Activated naive CD4-positive, alpha-beta T cell treated with anti-CD3 and anti-CD28 coated beads for 36 hours (primary cell): ENCODE measurements around the gene HMCN1. TPM values are rescaled to one million over a fixed set of nuclear protein-coding genes. Genes with fewer than 3 reads are reported as not detected.

Source experiments
- CTCF ChIA-PET: fragments of 350-600 bp; sonication (Branson Sonifier 250); formaldehyde crosslinking; loops from one replicate; lab custom pipeline; 2021; ENCODE audit warnings: antibody characterized with exemption; lab: Charles Lee
- DNase-seq: peaks from one replicate; pipeline ENCODE4 v3.0.0-alpha.2; 2020
- H3K27ac Mint-ChIP-seq: one replicate; pipeline ENCODE4 v1.8.0; 2021; ENCODE audit warnings: mild to moderate bottlenecking, mixed read lengths
- H3K27me3 Mint-ChIP-seq: one replicate; pipeline ENCODE4 v1.8.0; 2021; ENCODE audit warnings: low read depth, mixed read lengths
- H3K36me3 Mint-ChIP-seq: one replicate; pipeline ENCODE4 v1.8.0; 2021; ENCODE audit warnings: low read depth, mixed read lengths
- H3K4me1 Mint-ChIP-seq: one replicate; pipeline ENCODE4 v1.8.0; 2021; ENCODE audit warnings: low read depth, mixed read lengths
- H3K4me3 Mint-ChIP-seq: one replicate; pipeline ENCODE4 v1.8.0; 2021; ENCODE audit warnings: mild to moderate bottlenecking, moderate library complexity, mixed read lengths
- H3K9me3 Mint-ChIP-seq: one replicate; pipeline ENCODE4 v1.8.0; 2021; ENCODE audit warnings: mixed read lengths
- intact Hi-C: fragments of 100-400 bp; cut with micrococcal nuclease; formaldehyde crosslinking; loops from one replicate; pipeline ENCODE4 v1.15.1; 2023
- total RNA-seq, 2 experiments: library from RNA; stranded (reverse); gene quantifications; one replicate each; pipeline ENCODE4 v1.2.3, GENCODE V29; 2021

Gene HMCN1
- total RNA-seq, 2 experiments from 2014 or later, result 0.12 TPM; not detected in 1

- intact Hi-C loops, result no loop called here
- no peaks in the 10 kb centered on the region for H3K36me3 Mint-ChIP-seq
- no peaks in the 10 kb centered on the region for H3K4me1 Mint-ChIP-seq
- no peaks in the 10 kb centered on the region for H3K9me3 Mint-ChIP-seq
- no peak overlapping the region for H3K4me3 Mint-ChIP-seq
- CTCF ChIA-PET, result no interaction called here
- no peak for DNase-seq
- H3K27me3 Mint-ChIP-seq, result peaks cover 1% of the 10 kb centered on the region
- H3K27ac Mint-ChIP-seq, result no peak overlapping the region
Measured at GRCh38 chr1:185840880-185841279, 106.7 kb downstream of the HMCN1 start.

- DNase-seq, result no peak
- CTCF ChIA-PET, result interaction anchor here (1.0 kb wide), 1 partner anchor 22 kb away, joined by 3 read pairs; no protein-coding TSS in a partner anchor
- Mint-ChIP-seq H3K36me3 (no peaks in the 10 kb centered on the region), H3K4me3 (no peak overlapping the region), H3K4me1 (no peaks in the 10 kb centered on the region), H3K27me3 (no peaks in the 10 kb centered on the region), H3K27ac (no peak overlapping the region), H3K9me3 (no peaks in the 10 kb centered on the region)
- intact Hi-C loops, result no loop called here
Measured at GRCh38 chr1:185843297-185843869, 109.2 kb downstream of the HMCN1 start.

GRCh38 chr1:185843986-185844385, 109.8 kb downstream of the HMCN1 start:
- H3K4me1 Mint-ChIP-seq, result no peaks in the 10 kb centered on the region
- no peak overlapping the region for H3K4me3 Mint-ChIP-seq
- H3K27ac Mint-ChIP-seq, result no peak overlapping the region
- H3K9me3 Mint-ChIP-seq, result no peaks in the 10 kb centered on the region
- no peaks in the 10 kb centered on the region for H3K36me3 Mint-ChIP-seq
- no peaks in the 10 kb centered on the region for H3K27me3 Mint-ChIP-seq
- no peak for DNase-seq
- intact Hi-C loops, result no loop called here
- CTCF ChIA-PET, result no interaction called here

GRCh38 chr1:185846672-185847444, 112.7 kb downstream of the HMCN1 start:
- intact Hi-C loops, result no loop called here
- H3K4me3 Mint-ChIP-seq, result no peak overlapping the region
- no peak overlapping the region for H3K27ac Mint-ChIP-seq
- no peaks in the 10 kb centered on the region for H3K9me3 Mint-ChIP-seq
- no peaks in the 10 kb centered on the region for H3K4me1 Mint-ChIP-seq
- H3K36me3 Mint-ChIP-seq, result no peaks in the 10 kb centered on the region
- H3K27me3 Mint-ChIP-seq, result peaks cover 3% of the 10 kb centered on the region
- CTCF ChIA-PET, result no interaction called here
- no peak for DNase-seq

GRCh38 chr1:185849014-185849413, 114.8 kb downstream of the HMCN1 start:
- CTCF ChIA-PET, result no interaction called here
- H3K9me3 Mint-ChIP-seq, result no peaks in the 10 kb centered on the region
- no peak for DNase-seq
- intact Hi-C loops, result no loop called here
- peaks cover 3% of the 10 kb centered on the region for H3K27me3 Mint-ChIP-seq
- no peak overlapping the region for H3K27ac Mint-ChIP-seq
- H3K4me1 Mint-ChIP-seq, result no peaks in the 10 kb centered on the region
- no peaks in the 10 kb centered on the region for H3K36me3 Mint-ChIP-seq
- no peak overlapping the region for H3K4me3 Mint-ChIP-seq

GRCh38 chr1:185850366-185850765, 116.2 kb downstream of the HMCN1 start:
- no peaks in the 10 kb centered on the region for H3K4me1 Mint-ChIP-seq
- intact Hi-C loops, result no loop called here

GRCh38 chr1:185853739-185854138, 119.5 kb downstream of the HMCN1 start:
- Mint-ChIP-seq H3K27me3 (peaks cover 3% of the 10 kb centered on the region), H3K4me1 (no peaks in the 10 kb centered on the region), H3K9me3 (no peaks in the 10 kb centered on the region), H3K4me3 (no peak overlapping the region), H3K27ac (no peak overlapping the region), H3K36me3 (no peaks in the 10 kb centered on the region)
- DNase-seq, result no peak
- intact Hi-C loops, result no loop called here
- CTCF ChIA-PET, result no interaction called here

More at GRCh38 chr1:185850366-185850765, 116.2 kb downstream of the HMCN1 start:
- H3K9me3 Mint-ChIP-seq, result no peaks in the 10 kb centered on the region
- peaks cover 3% of the 10 kb centered on the region for H3K27me3 Mint-ChIP-seq
- no peak overlapping the region for H3K4me3 Mint-ChIP-seq
- DNase-seq, result no peak
- no peaks in the 10 kb centered on the region for H3K36me3 Mint-ChIP-seq
- CTCF ChIA-PET, result no interaction called here
- H3K27ac Mint-ChIP-seq, result no peak overlapping the region

- no peaks in the 10 kb centered on the region for H3K36me3 Mint-ChIP-seq
- no peaks in the 10 kb centered on the region for H3K4me1 Mint-ChIP-seq
- intact Hi-C loops, result no loop called here
- no peak overlapping the region for H3K4me3 Mint-ChIP-seq
- peaks cover 8% of the 10 kb centered on the region for H3K27me3 Mint-ChIP-seq
- CTCF ChIA-PET, result interaction anchor here (1.2 kb wide), 1 partner anchor 9 kb away, joined by 3 read pairs; no protein-coding TSS in a partner anchor
- H3K27ac Mint-ChIP-seq, result no peak overlapping the region
- no peak for DNase-seq
- no peaks in the 10 kb centered on the region for H3K9me3 Mint-ChIP-seq
Measured at GRCh38 chr1:185856482-185856881, 122.3 kb downstream of the HMCN1 start.

- Mint-ChIP-seq H3K4me1 (no peaks in the 10 kb centered on the region), H3K9me3 (no peaks in the 10 kb centered on the region), H3K27ac (no peak overlapping the region), H3K4me3 (no peak overlapping the region), H3K36me3 (no peaks in the 10 kb centered on the region), H3K27me3 (peaks cover 9% of the 10 kb centered on the region)
- CTCF ChIA-PET, result no interaction called here
- DNase-seq, result no peak
- intact Hi-C loops, result no loop called here
Measured at GRCh38 chr1:185857442-185857841, 123.3 kb downstream of the HMCN1 start.

- no peak overlapping the region for H3K27ac Mint-ChIP-seq
- CTCF ChIA-PET, result interaction anchor here (0.6 kb wide), 1 partner anchor 10 kb away, joined by 3 read pairs; no protein-coding TSS in a partner anchor
Measured at GRCh38 chr1:185860311-185860710, 126.1 kb downstream of the HMCN1 start.

GRCh38 chr1:185860859-185861258, 126.7 kb downstream of the HMCN1 start:
- no peak for DNase-seq
- Mint-ChIP-seq H3K9me3 (no peaks in the 10 kb centered on the region), H3K27me3 (peaks cover 12% of the 10 kb centered on the region)

More at GRCh38 chr1:185860311-185860710, 126.1 kb downstream of the HMCN1 start:
- Mint-ChIP-seq H3K4me1 (no peaks in the 10 kb centered on the region), H3K27me3 (peaks cover 12% of the 10 kb centered on the region), H3K4me3 (no peak overlapping the region), H3K36me3 (no peaks in the 10 kb centered on the region), H3K9me3 (no peaks in the 10 kb centered on the region)
- intact Hi-C loops, result no loop called here
- no peak for DNase-seq

GRCh38 chr1:185861630-185862029, 127.4 kb downstream of the HMCN1 start:
- no peaks in the 10 kb centered on the region for H3K9me3 Mint-ChIP-seq
- H3K27me3 Mint-ChIP-seq, result peaks cover 12% of the 10 kb centered on the region
- DNase-seq, result no peak
- H3K36me3 Mint-ChIP-seq, result no peaks in the 10 kb centered on the region
- CTCF ChIA-PET, result no interaction called here
- no peaks in the 10 kb centered on the region for H3K4me1 Mint-ChIP-seq
- intact Hi-C loops, result no loop called here
- H3K4me3 Mint-ChIP-seq, result no peak overlapping the region
- no peak overlapping the region for H3K27ac Mint-ChIP-seq

More at GRCh38 chr1:185860859-185861258, 126.7 kb downstream of the HMCN1 start:
- Mint-ChIP-seq H3K4me1 (no peaks in the 10 kb centered on the region), H3K36me3 (no peaks in the 10 kb centered on the region), H3K27ac (no peak overlapping the region), H3K4me3 (no peak overlapping the region)
- intact Hi-C loops, result no loop called here
- CTCF ChIA-PET, result no interaction called here

GRCh38 chr1:185862235-185862634, 128.0 kb downstream of the HMCN1 start:
- intact Hi-C loops, result no loop called here
- H3K4me3 Mint-ChIP-seq, result no peak overlapping the region
- CTCF ChIA-PET, result no interaction called here
- no peaks in the 10 kb centered on the region for H3K9me3 Mint-ChIP-seq
- H3K36me3 Mint-ChIP-seq, result no peaks in the 10 kb centered on the region
- no peak for DNase-seq
- H3K4me1 Mint-ChIP-seq, result no peaks in the 10 kb centered on the region
- H3K27me3 Mint-ChIP-seq, result peaks cover 12% of the 10 kb centered on the region
- no peak overlapping the region for H3K27ac Mint-ChIP-seq
